Hematopoietic multipotent progenitor cell treated with erythropoietin and hydrocortisone succinate and interleukin-3 and kit ligand, for 17 days (in vitro differentiated cells): Measurements from ENCODE around the gene JMY.
A peak's percentile ranks its signal among the peaks of the same experiment; 100 is the strongest.
"Not testable (repeated sequence)": the region's sequence is repeated elsewhere in the genome, so short reads cannot be mapped to it uniquely, and the experiment has no call there.

ENCODE experiments used
- DNase-seq: peaks from one replicate; pipeline ENCODE4 v3.0.0-alpha.2; 2015; ENCODE audit warnings: low spot score

Gene JMY

DNA sequence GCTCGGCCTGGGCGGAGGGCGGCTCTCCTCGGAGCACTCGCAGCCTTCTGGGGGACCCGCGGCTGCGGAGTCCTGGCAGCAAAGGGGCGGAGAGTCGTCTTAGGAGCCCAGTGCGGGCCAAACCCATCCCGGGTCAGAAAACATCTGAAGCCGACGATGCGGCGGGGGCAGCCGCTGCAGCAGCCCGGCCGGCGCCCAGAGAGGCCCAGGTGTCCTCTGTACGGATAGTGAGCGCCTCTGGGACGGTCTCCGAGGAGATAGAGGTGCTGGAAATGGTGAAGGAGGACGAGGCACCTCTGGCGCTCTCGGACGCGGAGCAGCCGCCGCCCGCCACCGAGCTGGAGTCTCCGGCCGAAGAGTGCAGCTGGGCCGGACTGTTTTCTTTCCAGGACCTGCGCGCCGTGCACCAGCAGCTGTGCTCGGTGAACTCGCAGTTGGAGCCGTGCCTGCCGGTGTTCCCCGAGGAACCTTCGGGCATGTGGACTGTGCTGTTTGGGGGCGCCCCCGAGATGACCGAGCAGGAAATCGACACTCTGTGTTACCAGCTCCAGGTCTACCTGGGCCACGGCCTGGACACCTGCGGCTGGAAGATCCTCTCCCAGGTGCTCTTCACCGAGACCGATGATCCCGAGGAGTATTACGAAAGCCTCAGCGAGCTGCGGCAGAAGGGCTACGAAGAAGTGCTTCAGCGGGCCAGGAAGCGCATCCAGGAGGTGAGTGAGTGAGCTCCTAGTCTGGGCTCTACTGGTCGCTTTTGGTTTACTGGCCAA lies 1.2 kb downstream of the JMY start:
- DNase-seq: peak; percentile 74

DNA sequence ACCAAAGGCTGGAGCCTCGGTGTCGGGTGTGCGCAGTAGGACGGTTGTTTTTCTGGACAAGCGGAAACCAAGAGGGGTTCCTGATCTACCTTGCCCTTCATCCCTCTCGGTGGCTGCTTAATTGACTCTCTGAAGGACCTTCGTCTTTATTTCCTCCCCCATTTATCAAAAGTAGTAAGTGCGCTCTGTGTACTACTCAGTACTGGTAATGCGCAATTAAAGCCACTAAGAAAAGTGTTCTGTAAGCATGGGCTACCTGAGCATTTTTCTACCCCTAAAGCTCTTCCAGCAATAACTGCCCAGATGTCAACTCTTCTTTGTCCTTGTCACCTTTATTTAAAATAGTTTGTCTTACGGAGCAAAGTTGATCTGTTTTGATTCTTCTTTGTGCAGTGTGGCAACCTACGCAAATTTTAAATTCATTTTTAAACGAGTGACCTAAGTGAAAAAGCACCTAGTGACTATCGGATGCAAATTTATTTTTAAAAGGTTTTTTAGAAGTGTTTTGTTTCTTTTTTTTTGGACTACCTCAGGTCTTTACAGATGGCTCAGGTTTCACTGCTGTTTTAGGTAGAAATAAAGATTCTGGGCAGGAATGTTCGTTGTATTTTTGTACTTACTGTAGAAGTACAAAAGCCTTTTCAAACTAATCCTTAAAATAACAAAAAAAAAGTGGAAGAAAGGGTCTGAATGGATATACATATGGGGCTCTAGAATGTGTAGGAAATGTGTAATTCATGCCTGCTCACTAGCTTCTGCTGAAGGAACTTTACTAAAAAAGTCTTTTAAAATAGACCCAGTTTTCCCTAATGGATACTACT lies 2.0 kb downstream of the JMY start:
- no peak for DNase-seq

DNA sequence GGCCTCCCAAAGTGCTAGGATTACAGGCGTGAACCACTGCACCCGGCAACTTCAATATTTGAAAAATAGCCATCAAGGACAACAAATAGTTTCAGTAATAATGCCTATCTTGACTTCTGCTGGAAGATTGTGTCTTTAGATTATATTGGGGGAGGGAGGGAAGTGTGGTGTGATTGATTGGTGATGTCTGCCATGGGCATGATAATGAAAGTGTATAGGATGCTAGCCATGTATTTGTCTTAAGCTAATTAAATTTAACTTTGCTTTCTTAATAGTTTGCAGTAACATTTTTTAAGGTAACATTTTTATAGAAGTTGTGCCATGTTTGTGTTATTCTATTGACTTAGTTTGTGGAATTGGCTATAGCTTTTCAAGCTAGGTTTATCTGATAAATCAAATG lies 4.6 kb downstream of the JMY start:
- no peak for DNase-seq

DNA sequence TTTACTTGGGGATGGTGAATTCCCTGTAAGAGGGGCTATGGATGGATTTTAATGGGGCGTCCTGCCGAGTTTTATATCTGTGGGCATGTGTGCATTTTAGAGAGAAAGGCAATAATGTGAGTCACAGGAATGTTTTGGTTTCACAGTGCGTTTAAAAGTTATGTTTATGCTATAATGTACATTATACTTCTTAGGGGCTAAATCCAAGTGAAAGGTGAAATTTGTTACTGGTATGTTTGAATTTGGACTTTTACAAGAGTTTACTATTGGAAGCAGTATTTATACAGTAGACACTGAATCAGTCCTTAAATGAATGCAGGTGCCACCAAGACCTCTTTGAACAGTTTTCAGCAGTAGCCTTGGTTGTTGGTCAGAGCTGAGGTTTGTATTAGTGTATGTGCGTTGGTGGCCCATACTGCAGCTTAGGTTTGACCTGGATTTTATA lies 5.6 kb downstream of the JMY start:
- no peak for DNase-seq

DNA sequence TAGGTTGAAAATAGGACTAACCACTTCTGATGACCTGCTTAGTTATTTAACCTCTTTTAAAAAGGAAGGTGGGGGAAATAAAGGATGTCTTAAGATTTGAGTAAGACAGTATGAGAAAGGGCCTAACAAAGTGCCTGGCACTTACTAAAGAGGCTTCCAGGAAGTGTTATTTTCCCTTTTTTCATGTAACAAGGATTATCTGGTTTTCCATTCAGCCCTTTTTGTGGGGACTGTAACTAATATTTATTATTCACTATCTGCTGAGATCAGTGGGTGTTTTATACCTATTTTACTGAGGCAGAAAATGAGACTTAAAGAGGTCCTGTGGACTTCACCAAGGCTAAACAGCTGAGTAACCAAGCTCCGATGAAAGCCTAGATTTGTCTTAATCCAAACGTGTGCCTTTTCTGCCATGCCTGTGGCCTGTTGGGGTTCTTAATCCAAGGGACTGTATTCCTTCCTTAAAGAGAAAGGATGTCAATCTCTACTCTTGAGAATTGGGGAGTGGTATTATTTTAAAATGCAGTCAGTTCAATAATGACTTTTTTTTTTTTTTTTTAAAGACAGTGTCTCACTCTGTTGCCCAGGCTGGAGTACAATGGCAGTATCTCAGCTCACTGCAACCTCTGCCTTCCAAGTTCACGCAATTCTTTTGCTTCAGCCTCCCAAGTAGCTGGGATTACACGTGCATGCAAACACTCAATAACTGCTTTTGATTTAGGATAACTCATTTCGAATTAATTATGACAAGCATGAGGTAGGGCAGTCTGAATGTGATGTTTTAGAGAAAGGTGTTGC lies 6.5 kb downstream of the JMY start:
- DNase-seq: no peak

DNA sequence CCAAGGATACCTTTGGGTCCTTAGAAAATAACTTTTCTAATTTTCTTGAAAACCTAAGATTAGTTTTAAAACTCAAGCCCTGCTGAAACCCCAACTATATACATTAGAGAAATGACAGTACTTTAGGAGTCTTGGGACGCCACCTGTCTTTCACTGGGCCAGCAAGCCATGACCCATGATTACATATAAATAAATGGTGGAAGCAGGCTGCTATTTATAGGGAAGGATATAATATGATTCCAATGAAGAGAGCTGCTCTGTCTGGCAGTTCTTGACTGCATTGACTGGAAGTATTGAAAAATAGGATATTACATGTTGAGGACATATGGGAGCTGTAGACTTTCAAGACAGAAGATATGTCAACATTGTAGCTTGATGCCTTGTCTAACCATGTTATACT lies 7.3 kb downstream of the JMY start:
- DNase-seq: no peak

DNA sequence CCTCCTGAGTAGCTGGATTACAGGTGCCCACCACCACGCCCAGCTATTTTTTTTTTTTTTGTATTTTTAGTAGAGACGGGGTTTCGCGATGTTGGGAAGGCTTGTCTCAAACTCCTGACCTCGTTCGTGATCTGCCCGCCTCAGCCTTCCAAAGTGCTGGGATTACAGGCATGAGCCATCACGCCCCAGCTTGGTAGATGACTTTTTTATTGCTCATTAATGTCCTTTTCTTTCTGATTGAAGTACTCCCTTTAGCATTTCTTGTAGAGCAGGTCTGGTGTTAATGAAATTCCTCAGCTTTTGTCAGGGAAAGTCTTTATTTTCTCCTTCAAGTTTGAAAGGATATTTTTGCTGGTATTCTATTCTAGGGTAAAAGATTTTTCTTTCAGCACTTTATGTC lies 18.1 kb downstream of the JMY start:
- not testable (repeated sequence) for DNase-seq

DNA sequence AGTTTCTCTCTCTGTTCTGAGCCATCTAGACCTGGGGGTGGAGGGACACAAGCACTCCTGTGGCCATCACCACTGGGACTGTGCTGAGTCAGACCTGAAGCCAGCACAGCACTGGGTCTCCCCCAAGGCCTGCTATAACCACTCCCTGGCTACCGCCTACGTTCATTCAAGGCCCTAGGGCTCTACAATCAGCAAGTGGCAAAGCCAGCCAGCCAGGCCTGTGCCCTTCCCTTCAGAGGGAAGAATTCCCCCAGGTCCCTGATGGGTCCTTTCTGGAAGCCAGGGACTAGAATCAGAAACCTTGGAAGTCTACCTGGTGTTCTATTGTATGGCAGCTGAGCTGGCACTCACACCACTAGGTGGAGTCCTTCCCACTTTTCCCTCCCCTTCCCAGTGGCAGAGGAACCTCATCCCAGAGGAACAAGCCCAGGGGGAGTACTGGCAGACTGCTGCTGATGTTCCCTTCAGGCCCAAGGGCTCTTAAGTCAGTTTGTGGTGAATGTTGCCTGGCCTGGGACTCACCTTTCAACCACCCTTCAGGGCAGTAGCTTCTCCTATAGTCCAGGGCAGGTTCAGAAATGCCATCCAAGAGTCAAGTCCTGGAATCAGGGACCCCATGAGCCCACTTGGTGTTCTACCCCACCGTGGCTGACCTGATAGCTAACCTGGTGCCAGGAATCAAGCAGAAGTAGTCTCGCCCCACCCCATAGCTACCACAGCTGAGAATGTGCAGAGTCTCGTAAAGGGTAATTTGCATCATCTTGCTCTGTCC lies 20.0 kb downstream of the JMY start:
- DNase-seq: peak; percentile 48

DNA sequence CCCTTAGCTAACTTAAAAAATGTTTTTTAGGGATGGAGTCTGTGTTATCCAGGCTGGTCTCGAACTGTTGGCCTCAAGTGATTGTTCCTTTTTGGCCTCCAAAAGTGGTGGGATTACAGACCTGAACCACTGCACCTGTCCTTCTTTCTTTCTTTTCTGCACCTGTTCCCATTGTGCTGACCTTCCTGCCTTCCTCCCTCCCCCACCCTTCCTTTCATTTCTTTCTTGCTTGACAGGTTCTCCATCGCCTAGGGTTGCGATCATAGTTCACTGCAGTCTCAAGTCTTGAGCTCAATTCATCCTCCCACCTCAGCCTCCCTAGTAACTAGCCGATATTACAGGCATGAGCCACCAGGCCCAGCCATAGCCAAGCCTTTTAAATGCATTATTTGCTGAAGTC lies 20.6 kb downstream of the JMY start:
- no peak for DNase-seq

DNA sequence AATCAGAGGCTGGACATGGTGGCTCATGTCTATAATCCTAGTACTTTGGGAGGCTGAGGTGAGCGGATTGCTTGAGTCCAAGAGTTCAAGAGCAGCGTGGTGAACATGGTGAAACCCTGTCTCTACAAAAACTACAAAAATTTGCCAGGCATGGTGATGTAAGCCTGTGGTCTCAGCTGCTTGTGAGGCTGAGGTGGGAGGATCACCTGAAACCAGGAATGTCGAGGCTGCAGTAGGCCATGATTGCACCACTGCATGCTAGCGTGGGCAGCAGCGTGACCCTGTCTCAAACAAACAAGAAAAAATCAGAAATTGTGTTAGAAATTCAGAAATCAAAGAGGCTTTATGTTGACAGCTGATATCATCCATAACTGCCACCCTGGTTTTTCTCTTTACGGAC lies 21.4 kb downstream of the JMY start:
- no peak for DNase-seq

DNA sequence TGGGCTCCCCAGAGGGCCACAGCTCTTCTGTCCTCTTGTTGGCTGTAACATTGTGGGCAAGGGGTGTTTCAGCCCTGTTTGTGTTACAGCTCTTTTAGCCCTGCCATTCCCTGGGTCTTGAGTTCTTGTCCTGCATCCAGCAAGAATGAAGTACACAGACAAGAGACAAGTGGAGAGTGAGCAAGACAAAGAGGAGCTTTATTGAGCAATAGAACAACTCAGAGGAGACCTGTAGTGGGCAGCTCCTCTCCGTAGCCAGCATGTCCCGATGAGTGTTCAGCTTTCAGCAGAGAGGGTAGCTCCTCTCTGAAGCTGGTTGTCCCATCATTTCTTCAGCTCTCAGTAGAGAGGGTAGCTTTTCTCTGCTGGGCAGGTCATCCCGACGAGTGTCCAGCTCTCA lies 22.9 kb downstream of the JMY start:
- DNase-seq: no peak

DNA sequence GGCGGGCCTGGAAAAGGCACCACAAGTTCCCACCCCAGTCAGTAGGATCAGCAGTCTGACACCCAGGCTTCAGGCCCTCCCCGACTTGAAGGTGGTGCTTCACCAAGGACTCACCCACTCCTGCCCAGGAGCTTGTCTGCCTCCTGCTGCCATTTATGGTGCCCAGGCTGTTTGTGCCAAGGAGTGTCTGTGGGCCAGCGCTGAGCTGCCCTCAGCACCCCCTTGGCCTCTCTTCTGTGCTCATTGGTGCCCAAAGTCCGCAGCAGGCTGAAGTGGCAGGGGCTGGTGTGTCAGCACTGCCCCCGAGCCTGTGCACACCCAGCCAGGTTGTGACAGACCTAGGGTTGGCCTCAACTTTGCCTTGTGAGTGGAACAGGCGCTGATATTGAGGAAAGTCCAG lies 23.5 kb downstream of the JMY start:
- DNase-seq: no peak

DNA sequence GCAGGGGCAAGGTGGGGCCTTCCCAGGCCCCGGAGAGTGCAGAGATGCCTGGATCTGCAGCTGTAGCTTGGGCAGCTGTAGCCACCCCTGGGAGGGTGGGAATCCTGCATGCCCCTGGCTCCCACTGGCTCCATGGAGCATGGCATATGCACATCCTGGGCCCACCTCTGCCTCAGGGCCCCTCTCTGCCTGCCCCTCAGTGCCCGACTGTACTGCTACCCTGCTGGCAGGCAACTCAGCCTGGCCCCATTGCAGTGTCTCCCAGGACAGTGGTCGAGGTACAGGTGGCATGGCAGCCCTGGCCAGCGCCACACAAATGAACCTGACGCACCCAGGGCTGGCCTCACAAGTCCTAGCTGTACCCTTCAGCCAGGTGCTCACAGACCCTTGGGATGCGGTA lies 23.9 kb downstream of the JMY start:
- no peak for DNase-seq

DNA sequence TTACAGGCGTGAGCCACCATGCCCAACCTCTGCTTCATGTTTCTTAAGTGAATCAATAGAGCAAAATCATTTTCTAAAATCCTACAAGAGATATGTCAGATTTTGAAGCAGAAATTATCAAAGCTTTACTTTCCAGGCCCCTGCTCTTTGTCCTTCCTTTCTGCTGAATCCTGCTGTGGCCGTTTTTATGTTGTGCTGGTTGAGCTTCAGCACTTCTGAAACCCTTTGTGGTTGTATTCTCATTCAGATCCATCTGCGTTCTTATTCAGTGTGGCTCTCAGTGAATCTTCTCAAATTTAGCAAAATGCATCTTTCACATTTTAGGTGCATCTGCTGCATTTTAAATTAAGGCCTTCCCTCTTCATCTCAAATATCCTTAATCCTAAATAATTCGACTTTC lies 26.0 kb downstream of the JMY start:
- no peak for DNase-seq

DNA sequence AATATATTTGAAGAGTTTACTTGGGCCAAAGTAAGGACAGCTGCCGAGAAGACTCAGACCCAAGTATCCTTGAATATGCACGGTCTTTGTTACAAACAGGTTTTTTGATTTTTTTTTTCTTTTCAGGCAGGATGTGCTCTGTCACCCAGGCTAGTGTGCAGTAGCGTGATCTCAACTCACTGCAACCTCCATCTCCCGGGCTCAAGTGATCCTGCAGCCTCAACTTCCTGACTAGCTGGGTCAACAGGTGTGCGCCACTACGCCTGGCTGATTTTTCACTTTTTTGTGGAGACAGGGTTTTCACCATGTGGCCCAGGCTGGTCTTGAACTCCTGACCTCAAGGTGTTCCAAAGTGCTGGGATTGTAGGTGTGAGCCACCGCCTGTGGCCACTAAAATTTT lies 27.4 kb downstream of the JMY start:
- no peak for DNase-seq

DNA sequence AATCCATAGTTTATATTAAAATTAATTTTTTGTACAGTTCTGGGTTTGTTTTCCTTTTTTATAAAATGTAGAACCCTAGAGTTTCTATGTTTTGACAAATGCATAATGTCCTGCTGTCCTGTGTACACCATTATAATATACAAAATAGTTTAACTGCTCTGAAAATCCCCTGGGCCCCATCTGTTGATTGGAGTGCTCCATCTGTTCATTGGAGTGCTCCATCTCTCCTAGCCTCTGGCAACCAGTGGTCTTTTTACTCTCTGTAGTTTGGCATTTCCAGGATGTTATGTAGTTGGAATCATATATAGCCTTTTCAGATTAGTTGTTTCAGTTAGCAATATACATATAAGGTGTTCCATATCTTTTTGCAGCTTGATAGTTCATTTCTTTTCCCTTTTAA lies 31.2 kb downstream of the JMY start:
- DNase-seq: no peak

DNA sequence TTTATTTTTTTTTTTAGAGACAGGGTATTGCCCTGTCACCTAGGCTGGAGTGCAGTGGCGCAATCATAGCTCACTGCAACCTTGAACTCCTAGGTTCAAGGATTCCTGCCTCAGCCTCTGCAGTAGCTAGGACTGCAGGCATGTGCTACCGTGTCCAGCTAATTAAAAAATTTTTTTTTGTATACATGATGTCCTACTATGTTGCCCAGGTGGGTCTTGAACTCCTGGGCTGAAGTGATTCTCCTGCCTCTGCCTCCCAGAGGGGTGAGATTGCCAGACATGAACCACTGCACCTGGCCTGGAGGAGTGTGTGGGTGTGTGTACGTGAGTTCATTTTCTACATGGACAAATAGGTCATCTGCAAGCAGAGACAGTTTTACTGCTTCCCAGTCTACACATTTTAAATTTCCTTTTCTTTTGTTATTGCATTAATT lies 33.8 kb downstream of the JMY start:
- DNase-seq: no peak

DNA sequence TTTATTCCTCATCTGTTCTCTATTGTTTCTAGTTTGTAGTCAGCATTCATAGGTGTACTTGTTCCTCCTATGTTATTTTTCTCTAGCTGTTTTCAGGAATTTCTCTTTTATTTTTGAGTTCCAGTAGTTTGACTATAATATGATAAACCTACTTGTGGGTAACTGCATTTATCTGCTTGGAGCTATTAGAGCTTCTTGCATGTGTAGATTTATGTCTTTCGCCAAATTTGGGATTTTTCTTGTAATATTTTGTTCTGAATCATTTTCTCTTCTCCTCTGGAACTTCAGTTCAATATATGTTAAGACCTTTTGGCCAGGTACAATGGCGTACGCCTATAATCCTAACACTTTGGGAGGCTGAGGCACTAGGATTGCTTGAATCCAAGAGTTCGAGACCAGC lies 37.4 kb downstream of the JMY start:
- DNase-seq: no peak

DNA sequence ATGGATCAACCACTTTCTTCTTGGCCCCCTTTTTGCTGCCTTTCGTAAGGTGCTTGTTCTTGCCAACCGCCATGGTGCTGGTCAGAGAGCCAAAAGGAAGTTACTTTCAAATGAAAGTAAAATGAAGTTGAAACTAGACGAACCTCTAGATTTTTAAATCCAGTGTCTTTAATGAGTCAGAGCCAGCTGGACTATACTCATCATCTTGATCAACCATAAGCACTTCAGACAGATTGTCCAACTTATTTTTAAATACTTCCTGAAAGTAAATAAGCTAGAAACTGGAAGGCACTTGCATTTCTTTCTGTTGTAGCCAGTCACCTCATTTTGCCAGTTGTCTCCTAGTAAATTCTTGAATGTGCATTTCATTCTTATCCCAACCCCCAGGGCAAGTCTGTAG lies 48.9 kb downstream of the JMY start:
- no peak for DNase-seq

DNA sequence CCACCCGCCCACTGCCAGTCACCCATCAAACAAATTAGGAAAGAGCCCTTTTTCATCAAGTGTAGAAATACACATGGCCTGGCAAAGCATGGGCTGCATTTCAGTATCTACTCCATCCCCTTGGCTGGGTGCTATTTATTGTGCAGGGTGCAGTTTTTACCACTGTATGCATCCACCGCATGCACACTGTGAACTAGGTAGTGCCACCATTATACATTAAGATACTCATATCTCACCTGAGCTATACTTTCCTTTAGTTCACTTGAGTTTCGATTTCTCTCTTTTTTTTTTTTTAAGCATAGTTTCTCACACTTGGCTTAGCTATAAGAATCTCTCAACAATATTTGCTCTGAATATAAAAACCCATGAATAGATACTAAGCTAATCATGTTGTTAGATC lies 49.4 kb downstream of the JMY start:
- DNase-seq: no peak

DNA sequence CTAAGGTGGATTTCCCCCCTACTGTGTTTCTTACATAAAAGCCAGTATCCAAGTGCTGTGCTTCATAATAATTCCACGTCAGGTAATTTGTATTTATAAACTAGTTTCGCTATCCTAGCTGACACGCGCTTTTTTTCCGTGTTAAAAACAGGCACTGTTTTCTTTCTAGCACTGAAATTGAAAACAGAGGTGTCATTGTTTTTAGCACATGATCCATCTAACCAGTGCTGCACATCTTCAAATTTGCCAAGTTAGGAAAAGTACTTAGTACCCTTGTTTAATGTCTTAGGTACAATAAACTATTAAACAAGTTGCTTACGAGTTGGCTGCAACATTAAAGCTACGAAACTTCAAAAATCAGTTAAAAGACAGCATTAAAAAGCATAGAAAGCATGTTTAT lies 49.9 kb downstream of the JMY start:
- DNase-seq: no peak

DNA sequence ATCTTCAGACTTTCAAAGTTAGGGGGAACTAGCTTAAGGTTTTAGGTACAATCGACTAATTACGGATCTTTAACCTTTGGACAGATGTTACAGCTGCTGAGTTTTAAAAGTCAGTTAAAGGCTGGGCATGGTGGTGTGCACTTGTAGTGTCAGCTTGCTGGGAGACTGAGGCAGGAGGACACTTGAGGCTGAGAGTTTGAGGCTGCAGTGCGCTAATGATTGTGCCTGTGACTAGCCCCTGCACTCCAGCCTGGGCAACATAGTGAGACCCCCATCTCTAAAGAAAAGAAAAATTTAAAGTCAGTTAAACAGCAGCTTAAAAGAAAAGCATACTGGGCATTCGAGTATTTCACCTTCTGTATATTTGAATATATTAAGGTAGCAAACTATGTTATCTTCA lies 51.4 kb downstream of the JMY start:
- no peak for DNase-seq
